OCI-LY7 (cell line): ENCODE measurements around the gene PCDHGA6. TPM values are rescaled to one million over a fixed set of nuclear protein-coding genes. Genes with fewer than 3 reads are reported as not detected.
A peak's percentile ranks its signal among the peaks of the same experiment; 100 is the strongest.

Source experiments
- BruUV-seq: library from RNA; stranded (reverse); fragments of 400-500 nt; replicated peaks from 2 replicates; lab custom pipeline; 2021; lab: Mats Ljungman, UMichigan
- CTCF ChIA-PET: fragments of 300-600 bp; sonication (Branson Sonifier 250); formaldehyde crosslinking; loops from one replicate; lab custom pipeline; 2022; ENCODE audit warnings: antibody characterized with exemption; ENCODE audit not compliant: unreplicated experiment; lab: Charles Lee
- POLR2A ChIA-PET: fragments of 300-600 bp; sonication (Branson Sonifier 250); formaldehyde crosslinking; loops from one replicate; lab custom pipeline; 2022; ENCODE audit warnings: antibody characterized with exemption; lab: Charles Lee
- DNase-seq: peaks from one replicate; pipeline ENCODE4 v3.0.0-alpha.2; 2015; ENCODE audit warnings: low spot score
- H2AFZ ChIP-seq: fragments of 200-600 bp; sonication (generic), shearing (Covaris generic); 2 replicates; pipeline ENCODE4 v1.6.1; 2014; ENCODE audit warnings: mild to moderate bottlenecking, antibody characterized with exemption, low read length, moderate library complexity
- H3K27ac ChIP-seq: fragments of 200-600 bp; sonication (generic); 2 replicates; pipeline ENCODE4 v1.5.1; 2014; ENCODE audit warnings: mixed run types, low read depth, mild to moderate bottlenecking, moderate library complexity, low read length, inconsistent platforms; ENCODE audit not compliant: poor library complexity, severe bottlenecking
- H3K36me3 ChIP-seq: fragments of 200-600 bp; sonication (generic); 2 replicates; pipeline ENCODE4 v1.6.1; 2014; ENCODE audit warnings: mild to moderate bottlenecking, antibody characterized with exemption, low read length, moderate library complexity, mixed read lengths; ENCODE audit not compliant: insufficient read depth
- H3K4me1 ChIP-seq: fragments of 200-600 bp; sonication (generic); 2 replicates; pipeline ENCODE4 v1.5.1; 2014; ENCODE audit warnings: mild to moderate bottlenecking, low read length; ENCODE audit not compliant: insufficient read depth, poor library complexity, severe bottlenecking
- H3K4me2 ChIP-seq: fragments of 200-600 bp; sonication (generic); 2 replicates; pipeline ENCODE4 v1.6.1; 2014; ENCODE audit warnings: mild to moderate bottlenecking, low read length
- H3K4me3 ChIP-seq: fragments of 200-600 bp; sonication (generic); 2 replicates; pipeline ENCODE4 v1.5.1; 2014; ENCODE audit warnings: mild to moderate bottlenecking, low read depth, low read length; ENCODE audit not compliant: poor library complexity, severe bottlenecking
- H3K79me2 ChIP-seq: fragments of 200-600 bp; sonication (generic); 2 replicates; pipeline ENCODE4 v1.6.1; 2016; ENCODE audit warnings: low read depth, mild to moderate bottlenecking, low read length, moderate library complexity, mixed read lengths; ENCODE audit not compliant: insufficient read depth
- H3K9me2 ChIP-seq: fragments of 200-600 bp; sonication (generic); 2 replicates; pipeline ENCODE4 v1.6.1; 2016; ENCODE audit warnings: mild to moderate bottlenecking, low read length, mixed read lengths; ENCODE audit not compliant: insufficient read depth
- H3K9me3 ChIP-seq: fragments of 200-600 bp; sonication (generic); 2 replicates; pipeline ENCODE4 v1.6.1; 2014; ENCODE audit warnings: mild to moderate bottlenecking, mixed run types, low read length, mixed read lengths
- H4K20me1 ChIP-seq: fragments of 200-600 bp; sonication (generic); 2 replicates; pipeline ENCODE4 v1.6.1; 2014; ENCODE audit warnings: mild to moderate bottlenecking, antibody characterized with exemption, low read length, moderate library complexity, mixed read lengths; ENCODE audit not compliant: insufficient read depth
- CTCF ChIP-seq: fragments of 200-600 bp; sonication (generic); conservative IDR thresholded peaks from 2 replicates; pipeline ENCODE4 v1.5.1; 2014; ENCODE audit warnings: mild to moderate bottlenecking, antibody characterized with exemption, low read length, moderate library complexity, mixed read lengths
- EZH2phosphoT487 ChIP-seq: fragments of 200-600 bp; sonication (generic); IDR thresholded peaks from 2 replicates; pipeline ENCODE4 v1.6.1; 2018; ENCODE audit warnings: low read depth, borderline replicate concordance, mild to moderate bottlenecking, mixed run types, antibody characterized with exemption, low read length, moderate library complexity, mixed read lengths
- intact Hi-C: fragments of 100-400 bp; cut with micrococcal nuclease; formaldehyde crosslinking; loops from one replicate; pipeline ENCODE4 v1.10.0; 2022; ENCODE audit not compliant: unreplicated experiment
- total RNA-seq, 2 experiments: library from RNA; depleted of rRNA in 1 of 2; stranded (reverse); fragments of >200 nt in 1 of 2; shearing (Covaris generic) in 1 of 2; gene quantifications; 2 replicates each; pipeline ENCODE4 v1.2.3, GENCODE V29; 2014 to 2022

The PCDHGA6 gene
- total RNA-seq, 2 experiments from 2014 or later = 5.5 to 6.3 TPM

- BruUV-seq = no TSS peak
- Histone ChIP-seq H3K36me3 (no peaks in the 10 kb centered on the region), H3K4me1 (peaks cover 7% of the 10 kb centered on the region), H3K27ac (no peak within 1 kb of the TSS), H2AFZ (peak within 1 kb of the TSS; percentile 46; the same call in 1 of the 2 replicates), H3K9me2 (no peaks in the 10 kb centered on the region), H3K9me3 (no peaks in the 10 kb centered on the region), H3K4me3 (no peak within 1 kb of the TSS), H4K20me1 (no peaks in the 10 kb centered on the region), H3K79me2 (no peaks in the 10 kb centered on the region; the same call in 1 of the 2 replicates), H3K4me2 (peak within 1 kb of the TSS; percentile 32)
- ChIA-PET POLR2A (no interaction called here), CTCF (interaction anchor here (1.4 kb wide), 1 partner anchor 36 kb away, joined by 3 read pairs; no protein-coding TSS in a partner anchor)
- intact Hi-C loops = loop anchor here (1.0 to 10.0 kb wide), 3 partner anchors 24 to 160 kb away; partner anchors contain the start of genes PCDHB10, PCDHB11 and PCDHGA10
- no peak for TF ChIP-seq EZH2phosphoT487
- TF ChIP-seq CTCF = peak; percentile 98
- DNase-seq = peak; percentile 39
These were observed 18.7 kb upstream of the PCDHGA6 start, which contains the start of gene PCDHGA4 for GRCh38 chr5:141354900-141355469. PCDHGA4 (plus strand) TSS chr5:141355021; CDS start chr5:141355108, 87 bp downstream.

- intact Hi-C loops = loop anchor here (1.0 to 10.0 kb wide), 3 partner anchors 24 to 161 kb away; partner anchors contain the start of genes PCDHB10, PCDHB11 and PCDHGA10
- H3K4me3 ChIP-seq = no peak overlapping the region
- no peaks in the 10 kb centered on the region for H3K9me3 ChIP-seq
- H3K4me1 ChIP-seq = peaks cover 14% of the 10 kb centered on the region
- H2AFZ ChIP-seq = no peak overlapping the region
- DNase-seq = no peak
- no peak overlapping the region for H3K27ac ChIP-seq
- no peaks in the 10 kb centered on the region for H3K36me3 ChIP-seq
- H4K20me1 ChIP-seq = no peaks in the 10 kb centered on the region
- no peak overlapping the region for H3K4me2 ChIP-seq
- CTCF ChIA-PET = interaction anchor here (1.1 to 1.4 kb wide), 2 partner anchors 37 to 208 kb away, joined by 3 read pairs; no protein-coding TSS in a partner anchor
- H3K79me2 ChIP-seq = peaks cover 4% of the 10 kb centered on the region; the same call in 1 of the 2 replicates
- POLR2A ChIA-PET = no interaction called here
- TF ChIP-seq EZH2phosphoT487 (no peak), CTCF (no peak)
- H3K9me2 ChIP-seq = no peaks in the 10 kb centered on the region
- BruUV-seq = no TSS peak
These were observed 18.1 kb upstream of the PCDHGA6 start for GRCh38 chr5:141355641-141356040.

GRCh38 chr5:141356133-141356532 lies 17.6 kb upstream of the PCDHGA6 start:
- TF ChIP-seq CTCF = no peak
- no peak for TF ChIP-seq EZH2phosphoT487
- Histone ChIP-seq H3K27ac (no peak overlapping the region), H3K79me2 (peaks cover 7% of the 10 kb centered on the region; the same call in 1 of the 2 replicates), H3K36me3 (no peaks in the 10 kb centered on the region; the same call in 1 of the 2 replicates), H3K9me3 (no peaks in the 10 kb centered on the region; the same call in 1 of the 2 replicates), H3K9me2 (no peaks in the 10 kb centered on the region), H4K20me1 (no peaks in the 10 kb centered on the region), H3K4me3 (no peak overlapping the region), H2AFZ (no peak overlapping the region), H3K4me2 (no peak overlapping the region), H3K4me1 (peaks cover 19% of the 10 kb centered on the region)
- ChIA-PET POLR2A (interaction anchor here (0.5 kb wide), 1 partner anchor 185 kb away, joined by 3 read pairs; no protein-coding TSS in a partner anchor), CTCF (interaction anchor here (1.1 to 1.4 kb wide), 2 partner anchors 37 to 208 kb away, joined by 3 read pairs; no protein-coding TSS in a partner anchor)
- no TSS peak for BruUV-seq
- DNase-seq = no peak
- intact Hi-C loops = loop anchor here (5.0 to 10.0 kb wide), 2 partner anchors 56 to 161 kb away; partner anchors contain the start of genes PCDHB10, PCDHB11 and PCDHGA10
